ENCODE data around the gene FBXW11. TPM values are rescaled to one million over a fixed set of nuclear protein-coding genes. Genes with fewer than 3 reads are reported as not detected.

FBXW11 gene
- total and polyA plus RNA-seq, 2 of the 8 experiments (the other 6 are each of a cell fraction or from before 2014, with no cell fraction given): 45.0 to 75.6 TPM

GRCh38 chr5:171975877-171976667, 30.4 kb downstream of the FBXW11 start (continued):
- TF ChIP-seq CTCF (IDR thresholded peaks at IDR 0.05; ENCODE audit: control extremely low read depth in 1 of 3, insufficient read depth in 1 of 3, low read depth in 1 of 3, low read length in 3 of 3): no peak
- TF ChIP-seq EGR1 (IDR thresholded peaks at IDR 0.05; ENCODE audit: borderline replicate concordance, low read depth, low read length): no peak
- no peak for TF ChIP-seq MAX (IDR thresholded peaks at IDR 0.05)
- TF ChIP-seq SAP30 (IDR thresholded peaks at IDR 0.05; ENCODE audit: insufficient read depth, insufficient replicate concordance, low read length): no peak
- TF ChIP-seq TAF7 (optimal IDR thresholded peaks at IDR 0.05; ENCODE audit: borderline replicate concordance, low read depth, low read length): no peak
- no peak for TF ChIP-seq TCF12 (IDR thresholded peaks at IDR 0.05; ENCODE audit: low read depth, low read length)
- TF ChIP-seq HDAC2 (IDR thresholded peaks at IDR 0.05; ENCODE audit: borderline replicate concordance in 1 of 2, low read depth in 2 of 2, low read length in 2 of 2): no peak

All from H1 (cell line).